IMR-90 (cell line): Measurements from ENCODE around the gene RAP1GAP2. TPM values are rescaled to one million over a fixed set of nuclear protein-coding genes. Genes with fewer than 3 reads are reported as not detected.

Experiments used
- ATAC-seq: fragments of 200-7000 bp; cut with Tn5 transposase; 2 replicates; pipeline ENCODE4 v1.9.1; 2020; ENCODE audit warnings: low read depth, mild to moderate bottlenecking, moderate library complexity
- BruUV-seq: library from RNA; stranded (reverse); fragments of 400-500 nt; replicated peaks from 2 replicates; lab custom pipeline; 2021; lab: Mats Ljungman, UMichigan
- CTCF ChIA-PET: fragments of 300-600 bp; formaldehyde crosslinking; extraction: SDS; loops from one replicate; lab custom pipeline; 2021; ENCODE audit warnings: antibody characterized with exemption; lab: Yijun Ruan, JAX
- POLR2A ChIA-PET: fragments of 300-600 bp; sonication (Branson Sonifier 250); formaldehyde crosslinking; loops from one replicate; lab custom pipeline; 2022; ENCODE audit warnings: antibody characterized with exemption; ENCODE audit not compliant: unreplicated experiment; lab: Charles Lee
- DNase-seq: peaks from one replicate; pipeline ENCODE4 v3.0.0; 2013
- H2AFZ ChIP-seq: replicated peaks from 2 replicates; pipeline ENCODE3; 2013; ENCODE audit warnings: low read length, mild to moderate bottlenecking; ENCODE audit not compliant: poor library complexity
- H2AK5ac ChIP-seq: 2 replicates; pipeline ENCODE4 v1.6.1; 2013; ENCODE audit warnings: low read depth, low read length, inconsistent platforms
- H2AK9ac ChIP-seq: replicated peaks from 2 replicates; pipeline ENCODE3; 2013; ENCODE audit warnings: mild to moderate bottlenecking, low read depth, low read length, moderate library complexity; ENCODE audit not compliant: poor library complexity
- H2BK120ac ChIP-seq: 2 replicates; pipeline ENCODE4 v1.6.1; 2013; ENCODE audit warnings: low read depth, low read length, inconsistent platforms
- H2BK15ac ChIP-seq: 3 replicates; pipeline ENCODE4 v1.6.1; 2013; ENCODE audit warnings: low read depth, low read length, inconsistent platforms
- H2BK20ac ChIP-seq: 2 replicates; pipeline ENCODE4 v1.6.1; 2013; ENCODE audit warnings: low read depth, mild to moderate bottlenecking, inconsistent platforms, low read length, moderate library complexity
- H2BK5ac ChIP-seq: 2 replicates; pipeline ENCODE4 v1.6.1; 2013; ENCODE audit warnings: mild to moderate bottlenecking, low read depth, low read length, inconsistent platforms; ENCODE audit not compliant: poor library complexity, severe bottlenecking
- H3K14ac ChIP-seq: replicated peaks from 2 replicates; pipeline ENCODE4 v1.6.1; 2013; ENCODE audit warnings: low read depth, low read length, inconsistent platforms
- H3K18ac ChIP-seq: 2 replicates; pipeline ENCODE4 v1.6.1; 2013; ENCODE audit warnings: low read depth, low read length, control low read depth
- H3K23ac ChIP-seq: 2 replicates; pipeline ENCODE4 v1.6.1; 2013; ENCODE audit warnings: low read depth, low read length, inconsistent platforms
- H3K27ac ChIP-seq: 2 replicates; pipeline ENCODE4 v1.5.1; 2013; ENCODE audit warnings: mild to moderate bottlenecking, control low read depth, low read length; ENCODE audit not compliant: insufficient read depth
- H3K27me3 ChIP-seq: 2 replicates; pipeline ENCODE4 v1.6.1; 2013; ENCODE audit warnings: low read length; ENCODE audit not compliant: control insufficient read depth, insufficient read depth
- H3K36me3 ChIP-seq: 2 replicates; pipeline ENCODE4 v1.6.1; 2013; ENCODE audit warnings: low read length, mixed read lengths; ENCODE audit not compliant: control insufficient read depth, insufficient read depth
- H3K4ac ChIP-seq: 2 replicates; pipeline ENCODE4 v1.6.1; 2013; ENCODE audit warnings: low read depth, low read length, inconsistent platforms
- H3K4me1 ChIP-seq: 2 replicates; pipeline ENCODE4 v1.6.1; 2013; ENCODE audit warnings: low read length, mixed read lengths; ENCODE audit not compliant: control insufficient read depth, insufficient read depth
- H3K4me2 ChIP-seq: 2 replicates; pipeline ENCODE4 v1.6.1; 2013; ENCODE audit warnings: low read depth, mild to moderate bottlenecking, control low read depth, low read length, moderate library complexity
- H3K4me3 ChIP-seq: 2 replicates; pipeline ENCODE4 v1.5.1; 2013; ENCODE audit warnings: low read depth, mild to moderate bottlenecking, control low read depth, low read length, moderate library complexity; ENCODE audit not compliant: insufficient read depth
- H3K56ac ChIP-seq: 2 replicates; pipeline ENCODE4 v1.6.1; 2013; ENCODE audit warnings: low read length, inconsistent platforms; ENCODE audit not compliant: insufficient read depth; ENCODE audit errors: extremely low read depth
- H3K79me1 ChIP-seq, 2 experiments: 2 replicates each; pipeline ENCODE4 v1.6.1; 2013; ENCODE audit warnings: low read length in 2 of 2, inconsistent platforms in 1 of 2, low read depth in 1 of 2
- H3K9ac ChIP-seq: 2 replicates; pipeline ENCODE4 v1.6.1; 2013; ENCODE audit warnings: low read depth, low read length, control low read depth
- H3K9me1 ChIP-seq: 2 replicates; pipeline ENCODE4 v1.6.1; 2013; ENCODE audit warnings: low read length, inconsistent platforms; ENCODE audit not compliant: insufficient read depth
- H3K9me3 ChIP-seq: 2 replicates; pipeline ENCODE4 v1.6.1; 2013; ENCODE audit warnings: low read length; ENCODE audit not compliant: control insufficient read depth, insufficient read depth
- H4K20me1 ChIP-seq: 2 replicates; pipeline ENCODE4 v1.6.1; 2013; ENCODE audit warnings: low read length, inconsistent platforms; ENCODE audit not compliant: insufficient read depth
- H4K5ac ChIP-seq: 2 replicates; pipeline ENCODE4 v1.6.1; 2013; ENCODE audit warnings: mild to moderate bottlenecking, low read depth, low read length, control low read depth
- H4K8ac ChIP-seq, 2 experiments: 2 replicates each; pipeline ENCODE4 v1.6.1; 2013; ENCODE audit warnings: low read depth in 2 of 2, low read length in 2 of 2, control low read depth in 1 of 2, inconsistent platforms in 1 of 2
- H4K91ac ChIP-seq: 2 replicates; pipeline ENCODE4 v1.6.1; 2013; ENCODE audit warnings: low read depth, low read length, inconsistent platforms; ENCODE audit not compliant: insufficient read depth
- BHLHE40 ChIP-seq: fragments of 150-350 bp; IDR thresholded peaks from 2 replicates; pipeline ENCODE4 v1.6.1; 2016; ENCODE audit warnings: mild to moderate bottlenecking, low read depth, low read length
- CEBPB ChIP-seq: IDR thresholded peaks from 2 replicates; pipeline ENCODE4 v1.6.1; 2012; ENCODE audit warnings: low read depth, low read length, improper control_type of control experiment
- FOS ChIP-seq: fragments of 150-350 bp; IDR thresholded peaks from 2 replicates; pipeline ENCODE4 v1.6.1; 2016; ENCODE audit warnings: low read depth, low read length
- MAZ ChIP-seq: IDR thresholded peaks from 2 replicates; pipeline ENCODE4 v1.6.1; 2012; ENCODE audit warnings: low read depth, mild to moderate bottlenecking, low read length, improper control_type of control experiment, moderate library complexity, borderline replicate concordance
- RAD21 ChIP-seq: IDR thresholded peaks from 2 replicates; pipeline ENCODE4 v1.6.1; 2012; ENCODE audit warnings: low read length, improper control_type of control experiment
- WGBS, 2 experiments: methylation state at CpG; one replicate each; pipeline versions ENCODE4 v1.1.5 to v1.1.7; 2013; ENCODE audit warnings: missing lambda C conversion rate in 2 of 2; ENCODE audit not compliant: insufficient read length in 1 of 2; ENCODE audit errors: extremely low coverage in 2 of 2; 5-methylcytosine and 5-hydroxymethylcytosine counted together
- dilution Hi-C: fragments of 300-500 bp; cut with HindIII; formaldehyde crosslinking; loops from one replicate; pipeline ENCODE4 v1.14.3; 2018; ENCODE audit warnings: low sequenced_read_pairs; ENCODE audit not compliant: unreplicated experiment
- in situ Hi-C: fragments of 300-500 bp; cut with MboI; formaldehyde crosslinking; loops from 3 replicates; pipeline ENCODE4 v1.14.3; 2019; ENCODE audit warnings: low sequenced_read_pairs, inconsistent platforms, mixed read lengths
- intact Hi-C: fragments of 100-400 bp; cut with micrococcal nuclease; formaldehyde crosslinking; loops from 2 replicates; pipeline ENCODE4 v1.10.0; 2022
- polyA plus RNA-seq, 3 experiments: library from polyadenylated mRNA; depleted of rRNA; stranded (reverse); fragments of >200 nt; gene quantifications; 2 replicates each; pipeline ENCODE4 v1.2.3, GENCODE V29; 2012; ENCODE audit warnings: low replicate concordance in 1 of 3
- total RNA-seq: library from RNA; depleted of rRNA; stranded (reverse); fragments of >200 nt; gene quantifications from 2 replicates; pipeline ENCODE4 v1.2.3, GENCODE V29; 2012

RAP1GAP2 gene
- total and polyA plus RNA-seq, 2 of the 4 experiments (the other 2 are of a cell fraction): 5.7 to 7.5 TPM

- 50% methylated on average over 2 of the region's 8 CpGs; no CpG with 5 or more reads in 1 of the 2 experiments for WGBS, 2 experiments
- no peak overlapping the region for H2BK15ac ChIP-seq
- H3K56ac ChIP-seq: no peak overlapping the region
- DNase-seq (peak; percentile 97), ATAC-seq (peak; percentile 94)
- peaks cover 3 to 21% of the 10 kb centered on the region in 2 experiments; a peak in 3 of 4 replicates for H3K79me1 ChIP-seq
- no peak overlapping the region; a peak in 1 of 4 replicates for H4K8ac ChIP-seq
- dilution Hi-C loops (no loop called here), intact Hi-C loops (loop anchor here (1.0 kb wide), 1 partner anchor 49 kb away; no protein-coding TSS in a partner anchor), in situ Hi-C loops (no loop called here)
- no peak overlapping the region for H4K91ac ChIP-seq
- H3K9me3 ChIP-seq: no peaks in the 10 kb centered on the region
- H4K20me1 ChIP-seq: no peaks in the 10 kb centered on the region
- H3K27me3 ChIP-seq: no peaks in the 10 kb centered on the region
- no peaks in the 10 kb centered on the region for H3K36me3 ChIP-seq
- H2AFZ ChIP-seq: no peak overlapping the region
- H2AK9ac ChIP-seq: no peak overlapping the region
- peak overlapping the region; percentile 18; the same call in 1 of the 2 replicates for H3K4me2 ChIP-seq
- peaks cover 14% of the 10 kb centered on the region for H3K9me1 ChIP-seq
- peaks cover 11% of the 10 kb centered on the region for H3K4me1 ChIP-seq
- H3K27ac ChIP-seq: no peak overlapping the region
- no peak overlapping the region for H3K18ac ChIP-seq
- BruUV-seq: no TSS peak
- H3K14ac ChIP-seq: no peak overlapping the region
- no peak overlapping the region for H3K9ac ChIP-seq
- H2BK120ac ChIP-seq: peak overlapping the region; percentile 5; the same call in 1 of the 2 replicates
- H2BK20ac ChIP-seq: no peak overlapping the region
- no peak overlapping the region for H3K23ac ChIP-seq
- H3K4me3 ChIP-seq: no peak overlapping the region
- no peak overlapping the region for H2AK5ac ChIP-seq
- peak overlapping the region; percentile 81 for H2BK5ac ChIP-seq
- peak; percentile 61; the same call in 1 of the 2 replicates for TF ChIP-seq FOS
- TF ChIP-seq MAZ: peak; percentile 16; the same call in 1 of the 2 replicates
- TF ChIP-seq RAD21: no peak
- peak; percentile 91 for TF ChIP-seq CEBPB
- peak; percentile 72 for TF ChIP-seq BHLHE40
- POLR2A ChIA-PET: no interaction called here
- H3K4ac ChIP-seq: no peak overlapping the region
- CTCF ChIA-PET: no interaction called here
- no peak overlapping the region for H4K5ac ChIP-seq
Observed at GRCh38 chr17:2954898-2955445, 158.7 kb downstream of the RAP1GAP2 start.
